ENCODE measurements around the gene TTLL11.
"Not testable (repeated sequence)": the region's sequence is repeated elsewhere in the genome, so short reads cannot be mapped to it uniquely, and the experiment has no call there.

The TTLL11 gene

GRCh38 chr9:122040561-122041242 lies 52.4 kb downstream of the TTLL11 start:
- no peak for DNase-seq

GRCh38 chr9:122039234-122039633 lies 53.9 kb downstream of the TTLL11 start:
- DNase-seq = no peak

- DNase-seq = no peak
These were observed 56.1 kb downstream of the TTLL11 start for GRCh38 chr9:122036988-122037387.

- no peak for DNase-seq
These were observed 56.7 kb downstream of the TTLL11 start for GRCh38 chr9:122036408-122036807.

- DNase-seq = no peak
These were observed 59.2 kb downstream of the TTLL11 start for GRCh38 chr9:122033775-122034373.

GRCh38 chr9:122032346-122032745 lies 60.8 kb downstream of the TTLL11 start:
- DNase-seq = no peak

- no peak for DNase-seq
These were observed 61.3 kb downstream of the TTLL11 start for GRCh38 chr9:122031776-122032175.

- DNase-seq = no peak
These were observed 62.0 kb downstream of the TTLL11 start for GRCh38 chr9:122031157-122031556.

GRCh38 chr9:122030357-122030756 lies 62.8 kb downstream of the TTLL11 start:
- no peak for DNase-seq

- DNase-seq = no peak
These were observed 63.2 kb downstream of the TTLL11 start for GRCh38 chr9:122029898-122030297.

- DNase-seq = no peak
These were observed 65.0 kb downstream of the TTLL11 start for GRCh38 chr9:122028089-122028488.

GRCh38 chr9:122020398-122020797 lies 72.7 kb downstream of the TTLL11 start:
- no peak for DNase-seq

GRCh38 chr9:122016744-122017143 lies 76.4 kb downstream of the TTLL11 start:
- DNase-seq = no peak

- DNase-seq = no peak
These were observed 76.8 kb downstream of the TTLL11 start for GRCh38 chr9:122016309-122016708.

GRCh38 chr9:122015170-122015821 lies 77.8 kb downstream of the TTLL11 start:
- no peak for DNase-seq

GRCh38 chr9:122011818-122012498 lies 81.2 kb downstream of the TTLL11 start:
- DNase-seq = no peak

GRCh38 chr9:122008559-122008958 lies 84.5 kb downstream of the TTLL11 start:
- no peak for DNase-seq

- DNase-seq = no peak
These were observed 85.3 kb downstream of the TTLL11 start for GRCh38 chr9:122007837-122008236.

GRCh38 chr9:122005597-122005996 lies 87.5 kb downstream of the TTLL11 start:
- no peak for DNase-seq

- no peak for DNase-seq
These were observed 88.5 kb downstream of the TTLL11 start for GRCh38 chr9:122004589-122004988.

- no peak for DNase-seq
These were observed 91.5 kb downstream of the TTLL11 start for GRCh38 chr9:122001491-122002201.

- DNase-seq = not testable (repeated sequence)
These were observed 92.6 kb downstream of the TTLL11 start for GRCh38 chr9:122000526-122000925.

- DNase-seq = peak; percentile 36
These were observed 93.6 kb downstream of the TTLL11 start for GRCh38 chr9:121999556-121999955.
